Measurements from ENCODE around the gene ADAMTS7. TPM values are rescaled to one million over a fixed set of nuclear protein-coding genes. Genes with fewer than 3 reads are reported as not detected.
"Not testable (repeated sequence)": the region's sequence is repeated elsewhere in the genome, so short reads cannot be mapped to it uniquely, and the experiment has no call there.

The ADAMTS7 gene
- total RNA-seq, 1 experiment from 2014 or later: 23.1 TPM

- Histone ChIP-seq H3K79me1 (ENCODE audit: insufficient read depth, low read depth, low read length, poor library complexity, severe bottlenecking) (no peaks in the 10 kb centered on the region), H3K79me2 (ENCODE audit: insufficient read depth, low read length) (no peaks in the 10 kb centered on the region), H2AK5ac (ENCODE audit: insufficient read length, low read length) (no peak overlapping the region), H2BK20ac (ENCODE audit: low read depth, low read length, poor library complexity, severe bottlenecking) (no peak overlapping the region), H4K91ac (ENCODE audit: insufficient read length, low read depth, low read length) (no peak overlapping the region), H3K4me1 (ENCODE audit: insufficient read depth, low read length) (no peaks in the 10 kb centered on the region), H3T11ph (ENCODE audit: low read length) (no peak overlapping the region), H3K23ac (ENCODE audit: insufficient read length, low read depth, low read length) (no peak overlapping the region), H3K27me3 (ENCODE audit: insufficient read depth, low read length) (no peaks in the 10 kb centered on the region), H4K20me1 (ENCODE audit: control insufficient read depth, insufficient read depth, insufficient read length) (no peaks in the 10 kb centered on the region), H3K27ac (ENCODE audit: insufficient read length, low read depth, low read length) (no peak overlapping the region), H2BK15ac (ENCODE audit: low read depth, low read length) (no peak overlapping the region), H3K14ac (ENCODE audit: insufficient read depth, low read length) (no peak overlapping the region), H3K56ac (ENCODE audit: insufficient read length, low read depth, low read length) (no peak overlapping the region), H4K8ac (replicated peaks; ENCODE audit: insufficient read length, low read depth, low read length) (no peak overlapping the region), H3K9me3 (ENCODE audit: control insufficient read depth, low read depth, low read length) (no peaks in the 10 kb centered on the region), H2BK12ac (ENCODE audit: insufficient read length, low read depth, low read length) (no peak overlapping the region), H2AFZ (ENCODE audit: low read length) (no peak overlapping the region), H3K18ac (ENCODE audit: insufficient read length, low read depth, low read length) (no peak overlapping the region), H2BK120ac (ENCODE audit: low read depth, low read length, poor library complexity, severe bottlenecking) (no peak overlapping the region), H3K23me2 (ENCODE audit: insufficient read length, low read depth, low read length, poor library complexity, severe bottlenecking) (no peaks in the 10 kb centered on the region), H4K5ac (ENCODE audit: insufficient read length, low read depth, low read length) (no peak overlapping the region), H3K4ac (ENCODE audit: low read depth, low read length) (no peak overlapping the region), H3K4me2 (ENCODE audit: insufficient read depth, insufficient read length, low read length) (no peak overlapping the region), H2BK5ac (ENCODE audit: insufficient read length, low read length) (no peak overlapping the region), H3K9ac (ENCODE audit: extremely low read depth, insufficient read length, low read length) (no peak overlapping the region)
- Mint-ChIP-seq H3K27me3 (ENCODE audit: low read depth) (no peaks in the 10 kb centered on the region), H3K27ac (no peak overlapping the region), H3K4me3 (no peak overlapping the region; a peak in 1 of 5 replicates), H3K9me3 (no peaks in the 10 kb centered on the region), H3K36me3 (ENCODE audit: insufficient read depth in 1 of 3, low read depth in 3 of 3) (peaks cover 0 to 4% (median 0%) of the 10 kb centered on the region in 3 experiments; a peak in 1 of 7 replicates), H3K4me1 (peaks cover 3 to 5% of the 10 kb centered on the region in 2 experiments; a peak in 1 of 4 replicates)
- TF ChIP-seq, protein P1, sequence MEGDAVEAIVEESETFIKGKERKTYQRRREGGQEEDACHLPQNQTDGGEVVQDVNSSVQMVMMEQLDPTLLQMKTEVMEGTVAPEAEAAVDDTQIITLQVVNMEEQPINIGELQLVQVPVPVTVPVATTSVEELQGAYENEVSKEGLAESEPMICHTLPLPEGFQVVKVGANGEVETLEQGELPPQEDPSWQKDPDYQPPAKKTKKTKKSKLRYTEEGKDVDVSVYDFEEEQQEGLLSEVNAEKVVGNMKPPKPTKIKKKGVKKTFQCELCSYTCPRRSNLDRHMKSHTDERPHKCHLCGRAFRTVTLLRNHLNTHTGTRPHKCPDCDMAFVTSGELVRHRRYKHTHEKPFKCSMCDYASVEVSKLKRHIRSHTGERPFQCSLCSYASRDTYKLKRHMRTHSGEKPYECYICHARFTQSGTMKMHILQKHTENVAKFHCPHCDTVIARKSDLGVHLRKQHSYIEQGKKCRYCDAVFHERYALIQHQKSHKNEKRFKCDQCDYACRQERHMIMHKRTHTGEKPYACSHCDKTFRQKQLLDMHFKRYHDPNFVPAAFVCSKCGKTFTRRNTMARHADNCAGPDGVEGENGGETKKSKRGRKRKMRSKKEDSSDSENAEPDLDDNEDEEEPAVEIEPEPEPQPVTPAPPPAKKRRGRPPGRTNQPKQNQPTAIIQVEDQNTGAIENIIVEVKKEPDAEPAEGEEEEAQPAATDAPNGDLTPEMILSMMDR (conservative IDR thresholded peaks at IDR 0.05): no peak
- WGBS (ENCODE audit: extremely low coverage, insufficient read length, low lambda C conversion rate): no CpG with 5 or more reads among the region's 3 CpGs
- no peak for DNase-seq
These were observed 49.3 kb downstream of the ADAMTS7 start for GRCh38 chr15:78761891-78762385.

DNA sequence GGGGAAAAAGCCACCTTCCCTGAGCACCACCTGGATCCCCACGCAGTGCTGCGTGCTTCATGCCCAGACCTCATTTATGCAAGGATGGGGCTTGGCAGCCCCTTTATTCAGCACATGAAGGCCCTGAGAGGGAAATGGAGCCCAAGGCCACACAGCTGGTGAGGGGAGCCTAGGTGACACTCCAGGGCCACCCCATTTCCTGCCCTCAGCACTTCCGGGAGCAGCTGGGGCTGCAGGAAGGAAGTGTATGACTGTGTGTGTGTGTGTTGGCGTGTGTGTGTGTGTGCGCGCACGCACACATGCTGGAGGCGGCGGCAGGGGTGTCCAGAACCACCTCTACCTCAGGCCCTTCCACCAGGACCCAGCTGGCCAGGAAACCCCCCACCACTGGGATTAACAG lies 49.8 kb downstream of the ADAMTS7 start:
- WGBS (ENCODE audit: extremely low coverage, insufficient read length, low lambda C conversion rate): no CpG with 5 or more reads among the region's 9 CpGs
- H3K27me3 Mint-ChIP-seq (ENCODE audit: low read depth); H4K91ac ChIP-seq (ENCODE audit: insufficient read length, low read depth, low read length); H3K23ac ChIP-seq (ENCODE audit: insufficient read length, low read depth, low read length); H3K14ac ChIP-seq (ENCODE audit: insufficient read depth, low read length); H3K9me3 ChIP-seq (ENCODE audit: control insufficient read depth, low read depth, low read length); H2BK5ac ChIP-seq (ENCODE audit: insufficient read length, low read length); H3K4me1 Mint-ChIP-seq; H2AFZ ChIP-seq (ENCODE audit: low read length); H3K4ac ChIP-seq (ENCODE audit: low read depth, low read length); H2BK20ac ChIP-seq (ENCODE audit: low read depth, low read length, poor library complexity, severe bottlenecking); H3K18ac ChIP-seq (ENCODE audit: insufficient read length, low read depth, low read length); H3K9ac ChIP-seq (ENCODE audit: extremely low read depth, insufficient read length, low read length); H2BK15ac ChIP-seq (ENCODE audit: low read depth, low read length); H4K8ac ChIP-seq (replicated peaks; ENCODE audit: insufficient read length, low read depth, low read length); DNase-seq; H3K23me2 ChIP-seq (ENCODE audit: insufficient read length, low read depth, low read length, poor library complexity, severe bottlenecking); H3K79me2 ChIP-seq (ENCODE audit: insufficient read depth, low read length); H3K27me3 ChIP-seq (ENCODE audit: insufficient read depth, low read length); H2BK12ac ChIP-seq (ENCODE audit: insufficient read length, low read depth, low read length); H3K79me1 ChIP-seq (ENCODE audit: insufficient read depth, low read depth, low read length, poor library complexity, severe bottlenecking); H2AK5ac ChIP-seq (ENCODE audit: insufficient read length, low read length); H3K4me2 ChIP-seq (ENCODE audit: insufficient read depth, insufficient read length, low read length); H3K56ac ChIP-seq (ENCODE audit: insufficient read length, low read depth, low read length); H3T11ph ChIP-seq (ENCODE audit: low read length); H3K27ac ChIP-seq (ENCODE audit: insufficient read length, low read depth, low read length); H3K4me1 ChIP-seq (ENCODE audit: insufficient read depth, low read length); H4K20me1 ChIP-seq (ENCODE audit: control insufficient read depth, insufficient read depth, insufficient read length); H2BK120ac ChIP-seq (ENCODE audit: low read depth, low read length, poor library complexity, severe bottlenecking); H3K27ac Mint-ChIP-seq; H3K36me3 Mint-ChIP-seq (ENCODE audit: insufficient read depth in 1 of 3, low read depth in 3 of 3); H3K4me3 Mint-ChIP-seq; H4K5ac ChIP-seq (ENCODE audit: insufficient read length, low read depth, low read length); H3K9me3 Mint-ChIP-seq: not testable (repeated sequence)
